ENCODE measurements around the gene HSP90AB1. TPM values are rescaled to one million over a fixed set of nuclear protein-coding genes. Genes with fewer than 3 reads are reported as not detected.
A peak's percentile ranks its signal among the peaks of the same experiment; 100 is the strongest.

HSP90AB1 gene
- total and polyA plus RNA-seq, 9 of the 15 experiments (the other 6 are each of a cell fraction or from before 2014, with no cell fraction given), result 1,780 to 3,358 (median 2,262) TPM

- no peak for TF ChIP-seq ZNF699 (CRISPR knock-in tag; IDR thresholded peaks at IDR 0.05; ENCODE audit: insufficient replicate concordance)
- peak; percentile 75 for TF ChIP-seq SUPT5H (IDR thresholded peaks at IDR 0.05)
- TF ChIP-seq ZNF696 (CRISPR knock-in tag; conservative IDR thresholded peaks at IDR 0.05), result no peak
- TF ChIP-seq NR3C1 (CRISPR knock-in tag; IDR thresholded peaks at IDR 0.05), result no peak
- no peak for TF ChIP-seq BCL6 (CRISPR knock-in tag; IDR thresholded peaks at IDR 0.05)
- no peak for TF ChIP-seq ZNF324 (CRISPR knock-in tag; IDR thresholded peaks at IDR 0.05)
- TF ChIP-seq NCOA6 (IDR thresholded peaks at IDR 0.05), result no peak
- TF ChIP-seq PCBP1 (IDR thresholded peaks at IDR 0.05; ENCODE audit: low read depth, low read length, poor library complexity, severe bottlenecking), result peak; percentile 93
- TF ChIP-seq MYC (IDR thresholded peaks at IDR 0.05; ENCODE audit: low read depth, low read length), result peak; percentile 51
- TF ChIP-seq MYC (CRISPR knock-in tag; IDR thresholded peaks at IDR 0.05; ENCODE audit: borderline replicate concordance, low read depth), result peak; percentile 62; the same call in 1 of the 2 replicates
- TF ChIP-seq PHB (CRISPR knock-in tag; IDR thresholded peaks at IDR 0.05), result no peak
- TF ChIP-seq U2AF1 (optimal IDR thresholded peaks at IDR 0.05; ENCODE audit: low read depth, low read length), result peak; percentile 83
- no peak for TF ChIP-seq CREBBP (IDR thresholded peaks at IDR 0.05; ENCODE audit: low read depth, low read length)
- TF ChIP-seq SMAD3 (CRISPR knock-in tag; conservative IDR thresholded peaks at IDR 0.05), result no peak
- peak; percentile 52; the same call in 1 of the 2 replicates for TF ChIP-seq ZBTB33 (CRISPR knock-in tag; IDR thresholded peaks at IDR 0.05)
- no peak for TF ChIP-seq BDP1 (IDR thresholded peaks at IDR 0.05; ENCODE audit: insufficient read depth, insufficient read length)
- no peak for TF ChIP-seq ETV6 (IDR thresholded peaks at IDR 0.05; ENCODE audit: borderline replicate concordance in 1 of 2, low read depth in 2 of 2, low read length in 1 of 2)
- TF ChIP-seq ETV6 (CRISPR knock-in tag; IDR thresholded peaks at IDR 0.05; ENCODE audit: borderline replicate concordance), result 0 out of 2 replicates have a peak, but pooled peaks have one; percentile 25
- TF ChIP-seq PHF20 (IDR thresholded peaks at IDR 0.05; ENCODE audit: partially characterized antibody), result peak; percentile 67
- peak; percentile 82 for TF ChIP-seq VEZF1 (CRISPR knock-in tag; IDR thresholded peaks at IDR 0.05)
- TF ChIP-seq MECOM (CRISPR knock-in tag; IDR thresholded peaks at IDR 0.05), result no peak
- no peak; the same call in 1 of the 2 replicates for TF ChIP-seq TCF7 (IDR thresholded peaks at IDR 0.05; ENCODE audit: borderline replicate concordance)
- TF ChIP-seq ZNF316 (IDR thresholded peaks at IDR 0.05), result no peak
- no peak; the same call in 1 of the 2 replicates for TF ChIP-seq NR2C2 (CRISPR knock-in tag; IDR thresholded peaks at IDR 0.05)
- no peak for TF ChIP-seq NR2C2 (tag; IDR thresholded peaks at IDR 0.05)
- TF ChIP-seq ETV1 (tag; conservative IDR thresholded peaks at IDR 0.05; ENCODE audit: low read depth), result 0 out of 2 replicates have a peak, but pooled peaks have one; percentile 66
- no peak for TF ChIP-seq NR0B1 (IDR thresholded peaks at IDR 0.05; ENCODE audit: partially characterized antibody)
Observed at GRCh38 chr6:44219053-44219814, 27.7 kb upstream of the HSP90AB1 start (continued).

Measured in K562 (cell line).